IMR-90 (cell line): ENCODE data around the gene PPIP5K2. TPM values are rescaled to one million over a fixed set of nuclear protein-coding genes. Genes with fewer than 3 reads are reported as not detected.

ENCODE experiments used
- ATAC-seq: fragments of 200-7000 bp; cut with Tn5 transposase; 2 replicates; pipeline ENCODE4 v1.9.1; 2020; ENCODE audit warnings: low read depth, mild to moderate bottlenecking, moderate library complexity
- BruUV-seq: library from RNA; stranded (reverse); fragments of 400-500 nt; replicated peaks from 2 replicates; lab custom pipeline; 2021; lab: Mats Ljungman, UMichigan
- CTCF ChIA-PET: fragments of 300-600 bp; formaldehyde crosslinking; extraction: SDS; loops from one replicate; lab custom pipeline; 2021; ENCODE audit warnings: antibody characterized with exemption; lab: Yijun Ruan, JAX
- POLR2A ChIA-PET: fragments of 300-600 bp; sonication (Branson Sonifier 250); formaldehyde crosslinking; loops from one replicate; lab custom pipeline; 2022; ENCODE audit warnings: antibody characterized with exemption; ENCODE audit not compliant: unreplicated experiment; lab: Charles Lee
- DNase-seq: peaks from one replicate; pipeline ENCODE4 v3.0.0; 2013
- H2AFZ ChIP-seq: replicated peaks from 2 replicates; pipeline ENCODE3; 2013; ENCODE audit warnings: low read length, mild to moderate bottlenecking; ENCODE audit not compliant: poor library complexity
- H2AK5ac ChIP-seq: 2 replicates; pipeline ENCODE4 v1.6.1; 2013; ENCODE audit warnings: low read depth, low read length, inconsistent platforms
- H2AK9ac ChIP-seq: replicated peaks from 2 replicates; pipeline ENCODE3; 2013; ENCODE audit warnings: mild to moderate bottlenecking, low read depth, low read length, moderate library complexity; ENCODE audit not compliant: poor library complexity
- H2BK120ac ChIP-seq: 2 replicates; pipeline ENCODE4 v1.6.1; 2013; ENCODE audit warnings: low read depth, low read length, inconsistent platforms
- H2BK15ac ChIP-seq: 3 replicates; pipeline ENCODE4 v1.6.1; 2013; ENCODE audit warnings: low read depth, low read length, inconsistent platforms
- H2BK20ac ChIP-seq: 2 replicates; pipeline ENCODE4 v1.6.1; 2013; ENCODE audit warnings: low read depth, mild to moderate bottlenecking, inconsistent platforms, low read length, moderate library complexity
- H2BK5ac ChIP-seq: 2 replicates; pipeline ENCODE4 v1.6.1; 2013; ENCODE audit warnings: mild to moderate bottlenecking, low read depth, low read length, inconsistent platforms; ENCODE audit not compliant: poor library complexity, severe bottlenecking
- H3K14ac ChIP-seq: replicated peaks from 2 replicates; pipeline ENCODE4 v1.6.1; 2013; ENCODE audit warnings: low read depth, low read length, inconsistent platforms
- H3K18ac ChIP-seq: 2 replicates; pipeline ENCODE4 v1.6.1; 2013; ENCODE audit warnings: low read depth, low read length, control low read depth
- H3K23ac ChIP-seq: 2 replicates; pipeline ENCODE4 v1.6.1; 2013; ENCODE audit warnings: low read depth, low read length, inconsistent platforms
- H3K27ac ChIP-seq: 2 replicates; pipeline ENCODE4 v1.5.1; 2013; ENCODE audit warnings: mild to moderate bottlenecking, control low read depth, low read length; ENCODE audit not compliant: insufficient read depth
- H3K27me3 ChIP-seq: 2 replicates; pipeline ENCODE4 v1.6.1; 2013; ENCODE audit warnings: low read length; ENCODE audit not compliant: control insufficient read depth, insufficient read depth
- H3K36me3 ChIP-seq: 2 replicates; pipeline ENCODE4 v1.6.1; 2013; ENCODE audit warnings: low read length, mixed read lengths; ENCODE audit not compliant: control insufficient read depth, insufficient read depth
- H3K4ac ChIP-seq: 2 replicates; pipeline ENCODE4 v1.6.1; 2013; ENCODE audit warnings: low read depth, low read length, inconsistent platforms
- H3K4me1 ChIP-seq: 2 replicates; pipeline ENCODE4 v1.6.1; 2013; ENCODE audit warnings: low read length, mixed read lengths; ENCODE audit not compliant: control insufficient read depth, insufficient read depth
- H3K4me2 ChIP-seq: 2 replicates; pipeline ENCODE4 v1.6.1; 2013; ENCODE audit warnings: low read depth, mild to moderate bottlenecking, control low read depth, low read length, moderate library complexity
- H3K4me3 ChIP-seq: 2 replicates; pipeline ENCODE4 v1.5.1; 2013; ENCODE audit warnings: low read depth, mild to moderate bottlenecking, control low read depth, low read length, moderate library complexity; ENCODE audit not compliant: insufficient read depth
- H3K56ac ChIP-seq: 2 replicates; pipeline ENCODE4 v1.6.1; 2013; ENCODE audit warnings: low read length, inconsistent platforms; ENCODE audit not compliant: insufficient read depth; ENCODE audit errors: extremely low read depth
- H3K79me1 ChIP-seq, 2 experiments: 2 replicates each; pipeline ENCODE4 v1.6.1; 2013; ENCODE audit warnings: low read length in 2 of 2, inconsistent platforms in 1 of 2, low read depth in 1 of 2
- H3K9ac ChIP-seq: 2 replicates; pipeline ENCODE4 v1.6.1; 2013; ENCODE audit warnings: low read depth, low read length, control low read depth
- H3K9me1 ChIP-seq: 2 replicates; pipeline ENCODE4 v1.6.1; 2013; ENCODE audit warnings: low read length, inconsistent platforms; ENCODE audit not compliant: insufficient read depth
- H3K9me3 ChIP-seq: 2 replicates; pipeline ENCODE4 v1.6.1; 2013; ENCODE audit warnings: low read length; ENCODE audit not compliant: control insufficient read depth, insufficient read depth
- H4K20me1 ChIP-seq: 2 replicates; pipeline ENCODE4 v1.6.1; 2013; ENCODE audit warnings: low read length, inconsistent platforms; ENCODE audit not compliant: insufficient read depth
- H4K5ac ChIP-seq: 2 replicates; pipeline ENCODE4 v1.6.1; 2013; ENCODE audit warnings: mild to moderate bottlenecking, low read depth, low read length, control low read depth
- H4K8ac ChIP-seq, 2 experiments: 2 replicates each; pipeline ENCODE4 v1.6.1; 2013; ENCODE audit warnings: low read depth in 2 of 2, low read length in 2 of 2, control low read depth in 1 of 2, inconsistent platforms in 1 of 2
- H4K91ac ChIP-seq: 2 replicates; pipeline ENCODE4 v1.6.1; 2013; ENCODE audit warnings: low read depth, low read length, inconsistent platforms; ENCODE audit not compliant: insufficient read depth
- CHD1 ChIP-seq: IDR thresholded peaks from 2 replicates; pipeline ENCODE4 v1.6.1; 2012; ENCODE audit warnings: low read depth, low read length, improper control_type of control experiment
- MAFK ChIP-seq: IDR thresholded peaks from 2 replicates; pipeline ENCODE4 v1.6.1; 2012; ENCODE audit warnings: low read depth, low read length, improper control_type of control experiment
- MAZ ChIP-seq: IDR thresholded peaks from 2 replicates; pipeline ENCODE4 v1.6.1; 2012; ENCODE audit warnings: low read depth, mild to moderate bottlenecking, low read length, improper control_type of control experiment, moderate library complexity, borderline replicate concordance
- MXI1 ChIP-seq: IDR thresholded peaks from 2 replicates; pipeline ENCODE4 v1.6.1; 2012; ENCODE audit warnings: low read depth, mild to moderate bottlenecking, low read length, moderate library complexity, borderline replicate concordance
- RFX5 ChIP-seq: IDR thresholded peaks from 2 replicates; pipeline ENCODE4 v1.8.0; 2012; ENCODE audit warnings: low read depth, mild to moderate bottlenecking, low read length, moderate library complexity
- WGBS, 2 experiments: methylation state at CpG; one replicate each; pipeline versions ENCODE4 v1.1.5 to v1.1.7; 2013; ENCODE audit warnings: missing lambda C conversion rate in 2 of 2; ENCODE audit not compliant: insufficient read length in 1 of 2; ENCODE audit errors: extremely low coverage in 2 of 2; 5-methylcytosine and 5-hydroxymethylcytosine counted together
- dilution Hi-C: fragments of 300-500 bp; cut with HindIII; formaldehyde crosslinking; loops from one replicate; pipeline ENCODE4 v1.14.3; 2018; ENCODE audit warnings: low sequenced_read_pairs; ENCODE audit not compliant: unreplicated experiment
- in situ Hi-C: fragments of 300-500 bp; cut with MboI; formaldehyde crosslinking; loops from 3 replicates; pipeline ENCODE4 v1.14.3; 2019; ENCODE audit warnings: low sequenced_read_pairs, inconsistent platforms, mixed read lengths
- intact Hi-C: fragments of 100-400 bp; cut with micrococcal nuclease; formaldehyde crosslinking; loops from 2 replicates; pipeline ENCODE4 v1.10.0; 2022
- polyA plus RNA-seq, 3 experiments: library from polyadenylated mRNA; depleted of rRNA; stranded (reverse); fragments of >200 nt; gene quantifications; 2 replicates each; pipeline ENCODE4 v1.2.3, GENCODE V29; 2012; ENCODE audit warnings: low replicate concordance in 1 of 3
- total RNA-seq: library from RNA; depleted of rRNA; stranded (reverse); fragments of >200 nt; gene quantifications from 2 replicates; pipeline ENCODE4 v1.2.3, GENCODE V29; 2012
- TF ChIP-seq, protein P1 (sequence below): fragments of 150-350 bp; IDR thresholded peaks from 2 replicates; pipeline ENCODE4 v1.6.1; 2016; ENCODE audit warnings: low read depth, mild to moderate bottlenecking, low read length, moderate library complexity, borderline replicate concordance

The PPIP5K2 gene
- total and polyA plus RNA-seq, 2 of the 4 experiments (the other 2 are of a cell fraction), result 32.4 to 67.6 TPM

DNA sequence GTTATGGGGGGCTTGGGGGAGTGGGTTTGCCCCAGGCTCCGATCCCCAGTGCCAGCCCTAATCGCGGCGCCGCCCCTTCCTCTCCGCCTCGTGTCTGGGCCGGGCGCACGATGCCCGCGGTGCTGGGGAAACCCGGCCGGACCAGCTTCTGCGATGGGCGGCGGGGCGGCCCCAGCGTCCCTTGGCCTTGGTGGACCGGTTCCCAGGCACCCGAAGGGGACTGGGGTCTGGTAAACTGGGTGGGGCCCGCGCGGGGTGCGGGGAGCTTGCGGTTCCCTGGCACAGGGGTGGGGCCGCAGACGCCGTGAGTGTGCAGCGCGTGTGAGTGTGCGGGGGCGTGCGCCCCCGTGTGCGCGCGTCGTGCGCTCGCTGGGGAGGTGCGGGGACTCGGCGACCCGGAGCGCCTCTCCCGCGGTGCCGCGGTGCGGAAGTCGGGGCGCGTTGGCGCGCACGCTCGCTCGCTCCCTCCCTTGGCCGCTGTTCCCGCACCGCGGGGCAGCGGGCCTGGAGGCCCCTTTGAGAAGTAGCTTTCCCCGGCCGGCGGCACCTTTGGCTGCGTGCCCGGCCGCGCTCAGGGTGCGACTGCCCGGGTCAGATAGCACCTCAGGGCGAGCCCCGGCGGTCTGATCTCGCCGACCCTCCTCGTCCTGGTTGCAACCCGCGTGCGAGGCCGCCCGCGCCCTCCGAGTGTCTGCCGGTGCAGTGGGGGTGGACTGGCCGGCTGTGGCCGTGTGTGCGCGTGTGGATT is 139.0 kb downstream of the PPIP5K2 start:
- BruUV-seq, result no TSS peak
- Histone ChIP-seq H2AK5ac (0 out of 2 replicates have a peak overlapping the region, but pooled peaks have one; percentile 14), H3K9ac (peak overlapping the region; percentile 87), H2BK15ac (no peak overlapping the region), H4K91ac (peak overlapping the region; percentile 49; the same call in 1 of the 2 replicates), H4K5ac (0 out of 2 replicates have a peak overlapping the region, but pooled peaks have one; percentile 12), H3K79me1 (peaks cover 6 to 16% of the 10 kb centered on the region in 2 experiments; a peak in 3 of 4 replicates), H2AFZ (peak overlapping the region; percentile 97), H3K9me1 (no peaks in the 10 kb centered on the region), H4K20me1 (peaks cover 5% of the 10 kb centered on the region; the same call in 1 of the 2 replicates), H3K18ac (no peak overlapping the region), H3K14ac (peak overlapping the region; percentile 90; the same call in 1 of the 2 replicates), H3K9me3 (no peaks in the 10 kb centered on the region), H2BK20ac (no peak overlapping the region), H3K4me1 (peaks cover 2% of the 10 kb centered on the region), H2AK9ac (peak overlapping the region; percentile 91), H3K27me3 (no peaks in the 10 kb centered on the region; the same call in 1 of the 2 replicates), H3K36me3 (no peaks in the 10 kb centered on the region), H3K4me3 (peak overlapping the region; percentile 98), H4K8ac (peak overlapping the region in 1 of 2 experiments; percentile 47; a peak in 1 of 4 replicates), H2BK120ac (peak overlapping the region; percentile 65; the same call in 1 of the 2 replicates), H3K4me2 (peak overlapping the region; percentile 97), H3K4ac (peak overlapping the region; percentile 82), H2BK5ac (peak overlapping the region; percentile 69), H3K23ac (peak overlapping the region; percentile 74), H3K27ac (peak overlapping the region; percentile 78), H3K56ac (peak overlapping the region; percentile 51; the same call in 1 of the 2 replicates)
- 0% methylated on average over 59 of the region's 91 CpGs; no CpG with 5 or more reads in 1 of the 2 experiments for WGBS, 2 experiments
- TF ChIP-seq RFX5, result no peak
- TF ChIP-seq, protein P1, sequence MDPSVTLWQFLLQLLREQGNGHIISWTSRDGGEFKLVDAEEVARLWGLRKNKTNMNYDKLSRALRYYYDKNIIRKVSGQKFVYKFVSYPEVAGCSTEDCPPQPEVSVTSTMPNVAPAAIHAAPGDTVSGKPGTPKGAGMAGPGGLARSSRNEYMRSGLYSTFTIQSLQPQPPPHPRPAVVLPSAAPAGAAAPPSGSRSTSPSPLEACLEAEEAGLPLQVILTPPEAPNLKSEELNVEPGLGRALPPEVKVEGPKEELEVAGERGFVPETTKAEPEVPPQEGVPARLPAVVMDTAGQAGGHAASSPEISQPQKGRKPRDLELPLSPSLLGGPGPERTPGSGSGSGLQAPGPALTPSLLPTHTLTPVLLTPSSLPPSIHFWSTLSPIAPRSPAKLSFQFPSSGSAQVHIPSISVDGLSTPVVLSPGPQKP, result no peak
- TF ChIP-seq MAFK, result no peak
- TF ChIP-seq MXI1, result peak; percentile 63; the same call in 1 of the 2 replicates
- peak; percentile 19; the same call in 1 of the 2 replicates for TF ChIP-seq MAZ
- TF ChIP-seq CHD1, result no peak
- dilution Hi-C loops, result no loop called here
- intact Hi-C loops, result loop anchor here (1.0 to 5.0 kb wide), 3 partner anchors 36 to 216 kb away; no protein-coding TSS in a partner anchor
- ATAC-seq (peak; percentile 49), DNase-seq (peak; percentile 19)
- in situ Hi-C loops, result no loop called here
- ChIA-PET CTCF (interaction anchor here (0.7 to 1.7 kb wide), 10 partner anchors 7 to 227 kb away, joined by 3 to 6 read pairs (median 4); no protein-coding TSS in a partner anchor), POLR2A (interaction anchor here (0.6 to 0.7 kb wide), 3 partner anchors 32 to 216 kb away, joined by 3 to 7 read pairs (median 5); no protein-coding TSS in a partner anchor)
